Liver (tissue), 3 donors: ENCODE data around the gene ALK.

Experiments used
- ATF3 ChIP-seq: IDR thresholded peaks from 2 replicates; pipeline ENCODE4 v1.6.1; 2016; ENCODE audit warnings: antibody characterized with exemption
- CTCF ChIP-seq: fragments of 150-350 bp; IDR thresholded peaks from 2 replicates; pipeline ENCODE4 v1.5.1; 2017; ENCODE audit warnings: improper control_type of control experiment, low read depth, low read length; ENCODE audit not compliant: missing input control
- FOXA1 ChIP-seq: IDR thresholded peaks from 2 replicates; pipeline ENCODE4 v1.6.1; 2016; ENCODE audit warnings: antibody characterized with exemption
- GABPA ChIP-seq, 2 donors: IDR thresholded peaks in 1 of 2; conservative IDR thresholded peaks in 1 of 2; 2 replicates each; pipeline ENCODE4 v1.6.1; 2016; ENCODE audit warnings: antibody characterized with exemption in 2 of 2, mild to moderate bottlenecking in 1 of 2, moderate library complexity in 1 of 2
- HNF4A ChIP-seq, 2 donors: conservative IDR thresholded peaks; 2 replicates each; pipeline ENCODE4 v1.6.1; 2016; ENCODE audit warnings: antibody characterized with exemption in 2 of 2, mild to moderate bottlenecking in 2 of 2
- JUND ChIP-seq, 2 donors: IDR thresholded peaks; 2 replicates each; pipeline ENCODE4 v1.6.1; 2016; ENCODE audit warnings: antibody characterized with exemption in 2 of 2
- RAD21 ChIP-seq, 2 donors: IDR thresholded peaks; 2 replicates each; pipeline ENCODE4 v1.6.1; 2016; ENCODE audit warnings: antibody characterized with exemption in 2 of 2, mild to moderate bottlenecking in 2 of 2
- RXRA ChIP-seq, 2 donors: IDR thresholded peaks; 2 replicates each; pipeline ENCODE4 v1.6.1; 2017 to 2018; ENCODE audit warnings: antibody characterized with exemption in 2 of 2, mild to moderate bottlenecking in 1 of 2
- SP1 ChIP-seq: IDR thresholded peaks from 2 replicates; pipeline ENCODE4 v1.6.1; 2018; ENCODE audit warnings: antibody characterized with exemption, mild to moderate bottlenecking
- TAF1 ChIP-seq: conservative IDR thresholded peaks from 2 replicates; pipeline ENCODE4 v1.6.1; 2016; ENCODE audit warnings: antibody characterized with exemption, mild to moderate bottlenecking
- YY1 ChIP-seq: IDR thresholded peaks from 2 replicates; pipeline ENCODE4 v1.6.1; 2016; ENCODE audit warnings: antibody characterized with exemption, mild to moderate bottlenecking
- ZBTB33 ChIP-seq: IDR thresholded peaks from 2 replicates; pipeline ENCODE4 v1.6.1; 2016; ENCODE audit warnings: antibody characterized with exemption
- TF ChIP-seq, protein P1 (sequence below): IDR thresholded peaks from 2 replicates; pipeline ENCODE4 v1.6.1; 2016; ENCODE audit warnings: antibody characterized with exemption, mild to moderate bottlenecking
- TF ChIP-seq, protein P2 (sequence below): IDR thresholded peaks from 2 replicates; pipeline ENCODE4 v1.6.1; 2016; ENCODE audit warnings: antibody characterized with exemption
- donor health status: healthy.
- donor health status: healthy.

DNA sequence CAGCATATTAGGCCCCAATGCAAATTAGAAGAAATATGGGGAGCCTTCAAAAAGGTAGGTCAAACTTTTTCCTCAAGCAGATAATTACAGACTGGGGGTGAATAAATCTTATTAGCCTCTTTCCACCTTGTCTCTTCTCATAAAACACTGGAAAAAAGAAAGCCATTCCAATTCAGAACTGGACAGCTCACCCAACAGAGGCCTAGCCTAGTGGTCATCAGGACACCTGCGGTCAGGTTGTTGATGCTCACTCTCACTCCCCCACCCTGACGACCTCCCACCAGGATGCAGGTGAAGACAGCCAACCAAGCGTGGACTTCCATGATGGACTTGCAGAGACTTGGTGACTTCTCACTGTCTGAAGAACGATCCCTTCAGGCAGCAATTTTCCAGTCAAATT lies 207.1 kb downstream of the ALK start:
- TF ChIP-seq JUND (IDR thresholded peaks at IDR 0.05) (no peak), CTCF (no peak), RAD21 (IDR thresholded peaks at IDR 0.05) (no peak), TAF1 (no peak), RXRA (IDR thresholded peaks at IDR 0.05) (no peak), SP1 (no peak), ATF3 (no peak), YY1 (no peak), GABPA (IDR thresholded peaks at IDR 0.05 in 1 of 2, conservative IDR thresholded peaks at IDR 0.05 in 1 of 2) (no peak), HNF4A (conservative IDR thresholded peaks at IDR 0.05) (no peak), FOXA1 (no peak), ZBTB33 (no peak)
- TF ChIP-seq, protein P1, sequence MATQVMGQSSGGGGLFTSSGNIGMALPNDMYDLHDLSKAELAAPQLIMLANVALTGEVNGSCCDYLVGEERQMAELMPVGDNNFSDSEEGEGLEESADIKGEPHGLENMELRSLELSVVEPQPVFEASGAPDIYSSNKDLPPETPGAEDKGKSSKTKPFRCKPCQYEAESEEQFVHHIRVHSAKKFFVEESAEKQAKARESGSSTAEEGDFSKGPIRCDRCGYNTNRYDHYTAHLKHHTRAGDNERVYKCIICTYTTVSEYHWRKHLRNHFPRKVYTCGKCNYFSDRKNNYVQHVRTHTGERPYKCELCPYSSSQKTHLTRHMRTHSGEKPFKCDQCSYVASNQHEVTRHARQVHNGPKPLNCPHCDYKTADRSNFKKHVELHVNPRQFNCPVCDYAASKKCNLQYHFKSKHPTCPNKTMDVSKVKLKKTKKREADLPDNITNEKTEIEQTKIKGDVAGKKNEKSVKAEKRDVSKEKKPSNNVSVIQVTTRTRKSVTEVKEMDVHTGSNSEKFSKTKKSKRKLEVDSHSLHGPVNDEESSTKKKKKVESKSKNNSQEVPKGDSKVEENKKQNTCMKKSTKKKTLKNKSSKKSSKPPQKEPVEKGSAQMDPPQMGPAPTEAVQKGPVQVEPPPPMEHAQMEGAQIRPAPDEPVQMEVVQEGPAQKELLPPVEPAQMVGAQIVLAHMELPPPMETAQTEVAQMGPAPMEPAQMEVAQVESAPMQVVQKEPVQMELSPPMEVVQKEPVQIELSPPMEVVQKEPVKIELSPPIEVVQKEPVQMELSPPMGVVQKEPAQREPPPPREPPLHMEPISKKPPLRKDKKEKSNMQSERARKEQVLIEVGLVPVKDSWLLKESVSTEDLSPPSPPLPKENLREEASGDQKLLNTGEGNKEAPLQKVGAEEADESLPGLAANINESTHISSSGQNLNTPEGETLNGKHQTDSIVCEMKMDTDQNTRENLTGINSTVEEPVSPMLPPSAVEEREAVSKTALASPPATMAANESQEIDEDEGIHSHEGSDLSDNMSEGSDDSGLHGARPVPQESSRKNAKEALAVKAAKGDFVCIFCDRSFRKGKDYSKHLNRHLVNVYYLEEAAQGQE = peak; percentile 45
- TF ChIP-seq, protein P2, sequence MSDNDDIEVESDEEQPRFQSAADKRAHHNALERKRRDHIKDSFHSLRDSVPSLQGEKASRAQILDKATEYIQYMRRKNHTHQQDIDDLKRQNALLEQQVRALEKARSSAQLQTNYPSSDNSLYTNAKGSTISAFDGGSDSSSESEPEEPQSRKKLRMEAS = no peak
